ENCODE data around the gene TIMP2.

- TF ChIP-seq CTCF (IDR thresholded peaks at IDR 0.05) (no peak), POLR2A (IDR thresholded peaks at IDR 0.05) (no peak), EP300 (IDR thresholded peaks at IDR 0.05) (no peak)
Measured at GRCh38 chr17:78886954-78887353, 38.2 kb downstream of the TIMP2 start.

Data from tibial nerve (tissue), 4 donors.